ENCODE data around the gene RCN2. TPM values are rescaled to one million over a fixed set of nuclear protein-coding genes. Genes with fewer than 3 reads are reported as not detected.

Gene RCN2
- total RNA-seq, 1 donor from 2014 or later, result 25.0 TPM

DNA sequence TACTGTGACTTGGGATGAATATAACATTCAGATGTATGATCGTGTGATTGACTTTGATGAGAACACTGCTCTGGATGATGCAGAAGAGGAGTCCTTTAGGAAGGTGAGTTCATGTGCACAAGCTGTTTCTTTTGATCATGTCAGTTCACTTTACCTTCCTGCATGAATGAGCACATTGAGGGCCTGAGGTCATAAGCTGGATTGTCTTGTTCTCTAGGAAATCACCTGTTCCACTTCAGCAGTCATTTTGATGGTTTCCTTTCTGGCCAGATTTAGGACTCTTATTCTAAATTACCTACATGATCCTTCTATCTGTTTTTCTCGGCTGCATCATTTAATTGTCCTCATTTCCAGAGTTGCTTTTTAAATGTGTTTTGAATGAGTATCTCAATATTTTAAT, 4.1 kb downstream of the RCN2 start:
- peaks cover 34% of the 10 kb centered on the region for H3K36me3 Mint-ChIP-seq (ENCODE audit: low read depth)
- ATAC-seq (ENCODE audit: low read depth) (peak; percentile 28), DNase-seq (no peak)
- ChIA-PET POLR2A (interaction anchor here (0.9 to 1.5 kb wide), 4 partner anchors 30 to 98 kb away, joined by 3 to 11 read pairs (median 4); partner anchors contain the start of genes PSTPIP1 and SCAPER), CTCF (interaction anchor here (1.7 to 1.9 kb wide), 2 partner anchors 10 to 96 kb away, joined by 4 to 5 read pairs; no protein-coding TSS in a partner anchor)
- no peaks in the 10 kb centered on the region for H3K9me3 Mint-ChIP-seq
- peak overlapping the region; percentile 83 for H3K27ac Mint-ChIP-seq
- no peaks in the 10 kb centered on the region for H3K27me3 Mint-ChIP-seq
- peaks cover 53% of the 10 kb centered on the region for H3K4me1 Mint-ChIP-seq
- H3K4me3 Mint-ChIP-seq, result peak overlapping the region; percentile 68
- intact Hi-C loops (cut with micrococcal nuclease), result loop anchor here (1.0 to 10.0 kb wide), 2 partner anchors 32 to 621 kb away; partner anchors contain the start of gene ETFA
- TF ChIP-seq, protein P1, sequence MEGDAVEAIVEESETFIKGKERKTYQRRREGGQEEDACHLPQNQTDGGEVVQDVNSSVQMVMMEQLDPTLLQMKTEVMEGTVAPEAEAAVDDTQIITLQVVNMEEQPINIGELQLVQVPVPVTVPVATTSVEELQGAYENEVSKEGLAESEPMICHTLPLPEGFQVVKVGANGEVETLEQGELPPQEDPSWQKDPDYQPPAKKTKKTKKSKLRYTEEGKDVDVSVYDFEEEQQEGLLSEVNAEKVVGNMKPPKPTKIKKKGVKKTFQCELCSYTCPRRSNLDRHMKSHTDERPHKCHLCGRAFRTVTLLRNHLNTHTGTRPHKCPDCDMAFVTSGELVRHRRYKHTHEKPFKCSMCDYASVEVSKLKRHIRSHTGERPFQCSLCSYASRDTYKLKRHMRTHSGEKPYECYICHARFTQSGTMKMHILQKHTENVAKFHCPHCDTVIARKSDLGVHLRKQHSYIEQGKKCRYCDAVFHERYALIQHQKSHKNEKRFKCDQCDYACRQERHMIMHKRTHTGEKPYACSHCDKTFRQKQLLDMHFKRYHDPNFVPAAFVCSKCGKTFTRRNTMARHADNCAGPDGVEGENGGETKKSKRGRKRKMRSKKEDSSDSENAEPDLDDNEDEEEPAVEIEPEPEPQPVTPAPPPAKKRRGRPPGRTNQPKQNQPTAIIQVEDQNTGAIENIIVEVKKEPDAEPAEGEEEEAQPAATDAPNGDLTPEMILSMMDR (IDR thresholded peaks at IDR 0.05), result no peak

DNA sequence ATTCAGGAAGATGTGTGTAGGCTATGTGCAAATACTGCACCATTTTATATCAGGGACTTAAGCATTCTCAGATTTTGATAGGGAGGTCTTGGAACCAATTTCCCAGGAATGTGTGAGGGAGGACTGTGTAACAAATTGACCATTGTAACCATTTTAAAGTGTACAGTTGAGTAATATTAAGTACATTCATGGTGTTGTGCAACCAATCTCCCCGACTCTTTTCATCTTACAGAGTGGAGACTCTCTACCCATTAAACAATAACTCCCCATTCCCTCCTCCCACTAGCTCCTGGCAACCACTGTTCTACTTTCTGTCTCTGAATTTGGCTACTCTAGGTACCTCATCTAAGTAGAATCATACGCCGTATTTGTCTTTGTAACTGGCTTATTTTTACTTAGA, 5.1 kb downstream of the RCN2 start:
- CTCF ChIA-PET, result interaction anchor here (1.7 to 1.9 kb wide), 2 partner anchors 9 to 94 kb away, joined by 4 to 5 read pairs; no protein-coding TSS in a partner anchor

DNA sequence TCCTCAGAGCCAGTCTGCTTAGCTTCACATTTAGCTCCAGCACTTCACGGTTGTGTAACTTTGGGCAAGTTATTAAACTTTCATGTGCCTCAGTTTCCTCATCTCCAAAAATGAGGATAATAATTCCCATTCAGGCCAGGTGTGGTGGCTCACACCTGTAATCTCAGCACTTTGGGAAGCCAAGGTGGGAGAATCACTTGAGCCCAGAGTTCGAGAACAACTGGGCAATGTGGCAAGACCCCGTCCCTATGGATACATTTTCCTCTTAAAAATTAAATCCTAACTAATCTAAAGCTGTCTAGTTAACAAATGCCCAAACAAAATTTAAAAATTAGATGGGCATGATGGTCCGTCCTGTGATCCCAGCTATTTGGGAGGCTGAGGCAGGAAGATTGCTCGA, 7.2 kb downstream of the RCN2 start:
- Mint-ChIP-seq H3K27ac (no peak overlapping the region), H3K4me1 (peaks cover 31% of the 10 kb centered on the region), H3K4me3 (no peak overlapping the region), H3K27me3 (no peaks in the 10 kb centered on the region), H3K36me3 (ENCODE audit: low read depth) (peaks cover 33% of the 10 kb centered on the region), H3K9me3 (no peaks in the 10 kb centered on the region)
- ChIA-PET POLR2A (interaction anchor here (1.0 to 1.3 kb wide), 2 partner anchors 7 to 36 kb away, joined by 4 to 7 read pairs; partner anchors contain the start of gene RCN2), CTCF (interaction anchor here (1.4 kb wide), 1 partner anchor 86 kb away, joined by 3 read pairs; no protein-coding TSS in a partner anchor)
- TF ChIP-seq, protein P1 (IDR thresholded peaks at IDR 0.05), result no peak
- no peak for DNase-seq
- no peak for ATAC-seq (ENCODE audit: low read depth)
- intact Hi-C loops (cut with micrococcal nuclease), result loop anchor here (10.0 kb wide), 1 partner anchor 624 kb away; the partner anchor contains the start of gene ETFA

More for the DNA sequence above, 5.1 kb downstream of the RCN2 start:
- DNase-seq, result no peak
- Mint-ChIP-seq H3K27me3 (no peaks in the 10 kb centered on the region), H3K4me3 (no peak overlapping the region), H3K4me1 (peaks cover 47% of the 10 kb centered on the region), H3K27ac (peak overlapping the region; percentile 30), H3K36me3 (ENCODE audit: low read depth) (peaks cover 36% of the 10 kb centered on the region), H3K9me3 (no peaks in the 10 kb centered on the region)
- intact Hi-C loops (cut with micrococcal nuclease), result loop anchor here (10.0 kb wide), 1 partner anchor 622 kb away; the partner anchor contains the start of gene ETFA
- POLR2A ChIA-PET, result no interaction called here
- ATAC-seq (ENCODE audit: low read depth), result no peak
- TF ChIP-seq, protein P1 (IDR thresholded peaks at IDR 0.05), result no peak

DNA sequence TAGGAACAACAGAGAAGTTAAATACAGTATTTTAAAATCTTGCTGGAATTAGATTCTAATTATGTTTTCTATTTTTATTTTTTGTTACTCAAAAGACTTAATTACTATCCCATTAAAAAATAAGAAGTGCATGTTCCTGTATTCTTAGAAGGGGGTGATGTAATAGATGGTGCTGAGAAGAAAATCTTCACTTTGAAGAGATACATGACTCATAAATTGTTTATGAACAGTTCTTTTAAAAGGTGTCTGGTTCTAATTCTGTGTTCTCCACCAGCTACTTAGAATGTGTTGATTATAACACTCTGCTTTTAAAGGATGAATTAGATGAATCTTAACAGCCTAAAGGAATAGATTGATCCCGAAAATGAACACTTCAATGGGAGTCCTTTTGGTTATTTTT, 8.2 kb downstream of the RCN2 start:
- ChIA-PET POLR2A (interaction anchor here (0.6 to 1.3 kb wide), 4 partner anchors 8 to 55 kb away, joined by 3 to 7 read pairs (median 4); partner anchors contain the start of gene RCN2), CTCF (no interaction called here)
- Mint-ChIP-seq H3K4me3 (no peak overlapping the region), H3K9me3 (no peaks in the 10 kb centered on the region), H3K36me3 (ENCODE audit: low read depth) (peaks cover 40% of the 10 kb centered on the region), H3K4me1 (peaks cover 30% of the 10 kb centered on the region), H3K27ac (no peak overlapping the region), H3K27me3 (no peaks in the 10 kb centered on the region)
- DNase-seq, result no peak
- TF ChIP-seq, protein P1 (IDR thresholded peaks at IDR 0.05), result no peak
- no peak for ATAC-seq (ENCODE audit: low read depth)
- intact Hi-C loops (cut with micrococcal nuclease), result loop anchor here (10.0 kb wide), 1 partner anchor 625 kb away; the partner anchor contains the start of gene ETFA

DNA sequence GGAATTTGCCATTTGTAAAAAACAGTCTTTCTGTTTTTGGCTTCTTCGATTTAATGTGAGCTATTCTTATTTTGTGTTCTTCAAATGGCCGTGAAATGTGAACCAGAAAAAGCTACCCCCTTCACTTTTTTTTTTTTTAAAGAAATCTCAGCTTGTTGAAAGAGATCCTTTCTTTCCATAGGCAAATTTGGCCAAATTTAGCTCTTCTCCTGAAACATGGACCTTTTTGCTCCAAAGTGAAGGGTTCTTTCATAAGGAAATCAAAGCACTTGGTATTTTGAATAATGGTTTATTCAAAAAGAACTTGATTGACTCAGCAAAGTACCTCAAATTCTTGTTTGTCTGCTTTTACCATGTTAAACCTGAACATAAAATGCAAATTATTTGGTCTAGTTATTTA, 10.1 kb downstream of the RCN2 start:
- POLR2A ChIA-PET, result interaction anchor here (0.6 to 1.9 kb wide), 2 partner anchors 11 to 1326 kb away, joined by 6 to 10 read pairs; partner anchors contain the start of gene RCN2

More for the DNA sequence above, 10.1 kb downstream of the RCN2 start:
- no peak for ATAC-seq (ENCODE audit: low read depth)
- TF ChIP-seq, protein P1 (IDR thresholded peaks at IDR 0.05), result no peak
- H3K4me3 Mint-ChIP-seq, result no peak overlapping the region
- CTCF ChIA-PET, result interaction anchor here (1.2 to 2.3 kb wide), 5 partner anchors 90 to 602 kb away, joined by 3 to 13 read pairs (median 4); no protein-coding TSS in a partner anchor
- H3K36me3 Mint-ChIP-seq (ENCODE audit: low read depth), result peaks cover 44% of the 10 kb centered on the region
- H3K9me3 Mint-ChIP-seq, result no peaks in the 10 kb centered on the region
- H3K27me3 Mint-ChIP-seq, result no peaks in the 10 kb centered on the region
- no peak for DNase-seq
- H3K4me1 Mint-ChIP-seq, result peaks cover 20% of the 10 kb centered on the region
- intact Hi-C loops (cut with micrococcal nuclease), result no loop called here
- H3K27ac Mint-ChIP-seq, result no peak overlapping the region

All from activated B cell treated with CpG ODN at 0.5 μM for 24 hours (primary cell).